Measurements from ENCODE around the gene PHLDA2.

GRCh38 chr11:2892215-2892966 is 36.8 kb downstream of the PHLDA2 start:
- peak in 1 of 2 donors; percentile 13 for TF ChIP-seq POLR2A (IDR thresholded peaks at IDR 0.05)
- peak; percentile 84 to 95 (median 90) for TF ChIP-seq CTCF (IDR thresholded peaks at IDR 0.05)
